GM19328 (cell line): Measurements from ENCODE around the gene NPRL2.

Source experiments
- ATAC-seq: cut with Tn5 transposase; IDR thresholded peaks from one replicate; pipeline ENCODE4 v1.9.1; 2021; ENCODE audit warnings: mild to moderate bottlenecking, moderate library complexity; ENCODE audit not compliant: unreplicated experiment

NPRL2 gene

DNA sequence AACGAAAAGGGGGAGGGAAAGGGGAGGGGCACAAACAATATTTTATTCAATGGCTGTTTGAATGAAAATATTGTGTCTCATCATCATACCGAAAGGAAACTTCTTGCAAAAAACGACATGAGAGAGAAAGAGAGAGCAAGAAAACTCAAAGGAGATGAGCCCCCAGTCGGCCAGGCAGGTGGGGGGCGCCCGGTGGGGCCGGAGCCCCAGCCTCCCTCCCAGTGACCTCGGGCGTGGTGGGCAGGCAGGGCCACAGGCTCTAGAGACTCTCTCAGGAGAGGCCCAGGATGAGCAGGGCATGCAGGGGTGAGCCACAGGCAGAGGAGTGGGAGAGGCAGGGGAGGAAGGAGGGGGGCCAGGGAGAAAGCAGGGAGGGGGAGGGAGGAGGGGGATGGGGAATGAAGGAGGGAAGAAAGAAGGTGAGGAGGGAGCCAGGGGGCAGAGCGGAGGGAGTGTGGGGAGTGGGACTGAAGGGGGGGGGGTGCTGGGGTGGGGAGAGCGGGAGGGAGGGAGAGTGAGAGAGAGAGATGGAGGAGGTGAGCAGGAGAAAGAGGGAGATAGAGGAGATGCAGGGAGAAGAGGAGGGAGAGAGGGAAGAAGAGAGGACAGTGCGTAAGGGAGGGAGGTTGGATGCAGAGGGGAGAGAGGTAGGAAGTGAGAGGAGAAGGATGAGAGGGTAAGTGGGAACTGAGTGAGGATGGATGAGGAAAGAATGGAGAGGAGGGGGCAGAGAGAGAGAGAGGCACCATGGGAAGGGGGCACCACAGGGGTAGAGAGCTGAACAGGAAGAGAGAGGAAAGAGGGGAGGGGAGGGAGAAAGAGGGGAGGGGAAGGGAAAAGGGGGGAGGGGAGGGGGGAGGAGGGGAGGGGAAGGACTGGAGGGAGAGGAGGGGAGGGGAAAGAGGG lies 22.8 kb upstream of the NPRL2 start:
- ATAC-seq: no peak

GRCh38 chr3:50372349-50372748 lies 21.8 kb upstream of the NPRL2 start:
- no peak for ATAC-seq

- ATAC-seq: no peak
Observed at GRCh38 chr3:50371133-50371685, 20.6 kb upstream of the NPRL2 start.

DNA sequence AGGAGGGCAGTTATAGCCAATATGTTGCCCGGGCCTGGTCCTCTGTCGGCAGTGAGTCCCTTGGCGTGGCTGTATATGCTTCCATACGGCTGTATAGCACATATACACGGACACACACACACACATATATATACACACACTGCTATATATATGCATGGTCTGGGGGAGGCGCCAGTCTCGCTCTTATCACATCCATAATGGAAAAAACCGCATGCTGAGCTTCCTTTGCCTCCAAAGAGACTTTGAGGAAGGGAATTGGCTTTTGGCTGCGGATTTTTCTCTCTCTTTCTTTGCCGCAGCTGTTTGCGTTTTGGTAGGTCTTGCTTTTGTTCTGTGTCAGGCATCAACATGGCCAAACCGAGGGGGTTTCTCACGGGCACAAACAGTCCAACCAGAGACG lies 20.0 kb upstream of the NPRL2 start:
- no peak for ATAC-seq

GRCh38 chr3:50369012-50369670 lies 18.6 kb upstream of the NPRL2 start:
- no peak for ATAC-seq

GRCh38 chr3:50365842-50366220 lies 15.3 kb upstream of the NPRL2 start:
- ATAC-seq: no peak

DNA sequence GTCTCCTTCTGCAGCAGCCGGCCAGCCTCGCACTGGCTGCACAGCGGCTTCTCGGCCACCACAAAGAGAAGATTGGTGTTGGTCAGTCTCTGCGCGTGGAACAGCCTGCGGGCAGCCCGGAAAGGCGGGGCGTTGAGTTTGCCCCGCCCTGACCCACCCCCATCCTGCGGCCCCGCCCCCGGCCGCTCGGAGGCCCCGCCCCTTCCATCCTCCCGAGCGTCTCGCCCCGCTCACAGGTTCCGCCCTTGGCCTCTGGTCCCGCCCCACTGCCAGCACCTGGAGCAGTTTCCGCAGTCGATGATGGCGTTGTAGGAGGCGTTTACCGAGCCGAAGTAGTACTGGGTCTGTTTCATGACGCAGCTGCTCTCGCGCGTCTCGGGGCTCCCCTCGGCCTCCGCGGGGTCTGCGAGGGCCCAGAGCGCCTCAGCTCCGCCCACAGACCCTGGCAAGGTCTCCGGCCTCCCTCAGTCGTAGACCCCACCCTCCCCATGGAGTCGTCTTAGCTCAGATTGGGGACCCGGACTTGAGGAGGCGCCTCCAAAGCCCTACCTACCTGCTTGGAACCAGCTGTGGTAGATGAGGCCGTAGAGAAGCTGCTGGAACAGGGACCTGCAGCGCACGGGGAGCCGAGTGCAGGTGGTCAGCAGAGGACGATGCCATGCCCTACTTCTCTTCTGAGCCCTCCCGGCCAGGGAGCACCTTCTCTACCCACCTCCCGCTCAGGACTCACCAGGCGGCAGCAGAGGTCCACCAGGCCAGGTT lies 14.7 kb upstream of the NPRL2 start:
- ATAC-seq: peak; percentile 70

DNA sequence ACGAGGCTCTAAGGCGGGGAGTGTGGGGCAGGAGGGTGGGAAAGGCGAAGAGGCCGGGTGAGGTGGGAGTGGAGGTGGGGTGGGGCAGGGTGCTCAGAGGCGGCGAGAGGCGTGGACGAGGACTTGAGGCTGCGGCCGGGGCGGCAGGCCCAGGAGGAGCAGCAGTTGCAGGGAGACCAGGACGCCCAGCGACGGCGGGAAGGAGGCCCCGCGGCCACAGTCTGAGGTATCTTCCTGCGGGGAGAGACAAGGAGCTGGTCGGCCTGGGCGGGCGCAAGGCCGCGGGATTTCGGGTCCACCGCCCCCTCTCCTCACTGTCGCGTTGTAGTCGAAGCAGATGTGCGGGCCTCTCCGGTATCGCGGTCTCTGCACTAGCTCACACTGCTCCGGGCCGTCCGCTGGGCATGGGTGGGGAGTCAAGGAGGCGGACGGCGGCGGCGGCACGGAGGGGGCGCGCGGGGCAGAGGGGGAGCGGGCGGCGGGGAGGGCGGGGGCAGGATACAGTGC lies 14.1 kb upstream of the NPRL2 start:
- no peak for ATAC-seq

GRCh38 chr3:50359760-50360110 lies 9.2 kb upstream of the NPRL2 start:
- no peak for ATAC-seq

GRCh38 chr3:50358911-50359759 lies 8.6 kb upstream of the NPRL2 start, which contains the start of gene TMEM115:
Gene TMEM115, minus strand, starts transcription at chr3:50359521. Its CDS starts 458 bp downstream, at chr3:50359063.
- ATAC-seq: peak; percentile 99

DNA sequence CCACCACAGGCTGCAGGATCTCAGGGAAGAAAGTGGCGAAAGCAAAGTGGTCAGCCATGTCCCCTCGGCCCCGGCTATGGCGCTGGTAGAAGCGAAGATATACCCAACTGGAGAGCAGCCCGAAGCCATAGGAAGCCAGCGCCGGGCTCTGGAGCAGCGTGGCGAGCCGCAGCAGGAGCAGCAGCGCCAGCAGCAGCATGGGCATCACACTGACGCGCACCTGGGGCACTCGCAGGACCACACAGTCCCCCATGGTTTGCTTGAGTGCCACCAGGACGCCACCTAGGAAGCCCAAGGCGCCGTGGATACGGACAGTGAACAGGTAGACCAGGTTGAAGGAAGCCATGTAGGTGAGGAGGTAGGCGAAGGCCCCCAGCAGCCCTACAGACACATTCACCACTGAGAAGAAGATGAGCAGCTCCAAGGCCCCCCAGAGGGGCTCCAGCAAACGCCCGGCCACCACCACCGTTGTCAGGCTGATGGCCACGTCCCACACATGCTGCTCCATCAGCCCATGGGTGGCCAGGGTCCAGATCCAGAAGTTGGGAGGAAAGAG lies 7.9 kb upstream of the NPRL2 start:
- no peak for ATAC-seq

GRCh38 chr3:50357481-50357880 lies 6.9 kb upstream of the NPRL2 start:
- ATAC-seq: no peak

DNA sequence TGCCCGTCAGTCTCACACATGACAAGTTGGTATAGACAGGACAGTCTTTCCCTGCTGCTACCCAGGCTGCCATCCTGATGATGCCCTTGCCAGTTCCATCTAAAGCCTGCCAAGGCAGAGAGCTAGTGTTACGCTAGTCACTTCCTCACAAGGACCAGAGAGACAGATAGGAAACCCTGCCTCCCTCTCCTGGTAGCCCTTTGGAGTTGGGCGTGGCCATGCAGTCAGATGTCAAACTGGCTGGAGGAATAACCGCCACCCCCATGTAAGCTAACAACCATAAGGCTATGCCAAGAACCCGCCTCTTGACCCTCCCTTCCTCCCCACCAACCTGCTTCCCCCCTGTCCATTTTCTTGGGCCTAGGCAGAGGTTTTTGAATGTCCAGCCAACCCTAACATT lies 6.0 kb upstream of the NPRL2 start:
- ATAC-seq: no peak

DNA sequence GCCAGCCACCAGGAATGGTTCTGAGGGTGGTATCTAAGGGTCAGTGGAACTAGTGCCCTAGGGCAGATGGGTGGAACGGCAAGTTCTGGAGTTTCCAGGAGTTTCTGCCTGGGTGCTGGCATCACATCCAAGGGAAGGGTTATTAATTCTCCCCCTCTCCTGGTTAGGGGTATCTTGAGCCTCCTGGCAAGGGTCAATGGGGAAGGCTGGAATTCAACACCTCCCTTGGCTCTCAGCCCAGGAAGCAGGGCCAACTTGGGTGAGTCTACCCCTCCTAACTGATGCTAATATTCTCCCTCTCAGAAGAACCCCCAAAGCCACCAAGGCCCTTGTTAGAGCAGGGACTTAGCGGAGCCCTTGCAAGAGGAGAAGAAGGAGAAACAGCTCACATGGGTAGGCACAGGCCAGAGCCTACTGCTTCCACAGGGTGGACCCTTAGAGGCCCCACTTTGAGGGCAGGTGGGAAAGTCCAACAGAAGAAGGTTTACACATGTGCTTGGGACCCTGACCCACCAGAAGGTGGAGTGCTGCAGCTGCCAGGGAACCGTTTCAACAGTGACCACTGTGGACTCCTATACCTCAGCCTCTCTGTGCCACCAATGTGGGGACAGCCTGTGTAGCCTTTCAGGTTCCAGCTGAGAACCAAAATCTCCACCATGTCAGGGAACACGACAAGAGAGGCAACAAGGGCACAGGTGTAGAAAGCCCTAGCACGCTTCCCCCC lies 5.4 kb upstream of the NPRL2 start:
- ATAC-seq: no peak

DNA sequence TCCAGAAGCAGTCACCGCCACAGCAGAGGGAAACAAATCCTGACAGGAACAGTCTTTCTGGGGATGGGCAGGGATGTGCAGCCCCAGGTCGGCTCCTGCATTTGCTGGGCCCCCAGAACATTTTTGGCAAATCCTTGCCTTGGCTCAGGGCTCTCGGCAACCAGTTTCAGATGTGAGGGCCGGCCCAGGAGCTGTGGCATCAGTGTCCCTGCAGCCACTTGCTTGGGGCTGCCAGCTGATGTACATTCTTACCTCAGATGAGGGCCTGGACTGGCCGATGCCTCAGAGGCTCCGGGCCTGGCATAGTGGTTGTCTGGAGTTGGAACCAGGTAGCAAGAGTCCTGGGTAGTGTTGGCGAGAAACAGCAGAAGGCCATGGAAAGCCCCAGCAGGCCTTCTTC lies 4.3 kb upstream of the NPRL2 start:
- no peak for ATAC-seq

DNA sequence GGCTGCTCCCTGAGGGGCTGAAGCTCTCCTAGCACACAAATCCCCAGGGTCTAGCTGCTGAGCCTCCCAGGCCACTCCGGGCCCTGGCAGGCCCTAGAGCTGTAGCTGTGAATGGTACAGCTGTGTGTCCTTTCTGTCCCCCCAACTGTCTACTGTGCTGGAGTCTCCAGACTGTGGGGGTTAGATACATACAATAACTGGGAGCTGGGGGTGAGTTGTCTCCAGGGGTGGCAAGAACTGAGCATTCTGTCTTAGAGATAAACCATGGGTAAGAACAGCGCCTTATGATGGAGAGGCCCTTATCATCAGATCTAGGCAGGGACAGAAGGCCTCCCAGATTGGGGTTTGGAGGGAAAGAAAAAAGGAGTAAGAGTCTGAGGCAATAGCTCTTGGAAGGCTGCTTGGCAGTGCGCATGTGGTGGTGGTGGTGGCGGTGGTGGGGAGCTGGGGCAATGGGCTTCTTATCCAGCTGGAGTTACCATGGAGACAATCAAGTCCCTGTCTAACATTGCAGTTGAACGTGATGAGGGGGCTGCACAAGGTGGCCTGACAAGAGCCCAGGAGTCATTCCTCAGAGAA lies 3.7 kb upstream of the NPRL2 start:
- ATAC-seq: no peak

GRCh38 chr3:50353245-50354004 lies 2.9 kb upstream of the NPRL2 start:
- no peak for ATAC-seq

- no peak for ATAC-seq
Observed at GRCh38 chr3:50352781-50353180, 2.2 kb upstream of the NPRL2 start.
